ENCODE results near the gene SARM1. TPM values are rescaled to one million over a fixed set of nuclear protein-coding genes. Genes with fewer than 3 reads are reported as not detected.

SARM1 gene
- total RNA-seq, 4 donors from 2014 or later: 6.0 to 22.1 (median 9.5) TPM

- WGBS, 2 donors (ENCODE audit: low coverage in 1 of 2): 81 to 92% methylated on average over 2 to 10 of the region's 10 CpGs
- intact Hi-C loops (cut with DNase I; ENCODE audit: low total_unique reads): no loop called here
- no peaks in the 10 kb centered on the region for H3K27me3 ChIP-seq
- H3K27ac ChIP-seq: no peak overlapping the region
- in situ Hi-C loops (cut with MboI; ENCODE audit: low pct_ligation_motif_present in 1 of 4, low pct_unique_long_range_greater_than_20kb in 1 of 4, low sequenced_read_pairs in 3 of 4): no loop called here
- H3K9me3 ChIP-seq: no peaks in the 10 kb centered on the region
- H3K36me3 ChIP-seq: peaks cover 0 to 54% (median 28%) of the 10 kb centered on the region in 4 donors
- TF ChIP-seq POLR2AphosphoS5 (IDR thresholded peaks at IDR 0.05): no peak
- TF ChIP-seq POLR2A (IDR thresholded peaks at IDR 0.05): no peak
- no peak for TF ChIP-seq EP300 (IDR thresholded peaks at IDR 0.05; ENCODE audit: low read depth)
- TF ChIP-seq CTCF (IDR thresholded peaks at IDR 0.05): no peak
- no peak overlapping the region for H3K4me3 ChIP-seq
- H3K4me1 ChIP-seq: no peaks in the 10 kb centered on the region
- no peak for DNase-seq
Measured at GRCh38 chr17:28343491-28343932, 28.0 kb upstream of the SARM1 start.

- no peaks in the 10 kb centered on the region for H3K27me3 ChIP-seq
- no peaks in the 10 kb centered on the region for H3K4me1 ChIP-seq
- intact Hi-C loops (cut with DNase I; ENCODE audit: low total_unique reads): no loop called here
- no peak overlapping the region for H3K27ac ChIP-seq
- WGBS, 2 donors (ENCODE audit: low coverage in 1 of 2): 85 to 90% methylated on average over 2 to 9 of the region's 9 CpGs
- no peak overlapping the region for H3K4me3 ChIP-seq
- in situ Hi-C loops (cut with MboI; ENCODE audit: low pct_ligation_motif_present in 1 of 4, low pct_unique_long_range_greater_than_20kb in 1 of 4, low sequenced_read_pairs in 3 of 4): no loop called here
- no peak for DNase-seq
- no peaks in the 10 kb centered on the region for H3K9me3 ChIP-seq
- H3K36me3 ChIP-seq: peaks cover 0 to 55% (median 30%) of the 10 kb centered on the region in 4 donors
- TF ChIP-seq EP300 (IDR thresholded peaks at IDR 0.05; ENCODE audit: low read depth) (no peak), POLR2A (IDR thresholded peaks at IDR 0.05) (no peak), POLR2AphosphoS5 (IDR thresholded peaks at IDR 0.05) (no peak), CTCF (IDR thresholded peaks at IDR 0.05) (no peak)
Measured at GRCh38 chr17:28344011-28344410, 27.5 kb upstream of the SARM1 start.

- in situ Hi-C loops (cut with MboI; ENCODE audit: low pct_ligation_motif_present in 1 of 4, low pct_unique_long_range_greater_than_20kb in 1 of 4, low sequenced_read_pairs in 3 of 4): no loop called here
- H3K9me3 ChIP-seq: no peaks in the 10 kb centered on the region
- no peak for TF ChIP-seq POLR2A (IDR thresholded peaks at IDR 0.05)
- TF ChIP-seq POLR2AphosphoS5 (IDR thresholded peaks at IDR 0.05): no peak
- TF ChIP-seq CTCF (IDR thresholded peaks at IDR 0.05): no peak
- no peak for TF ChIP-seq EP300 (IDR thresholded peaks at IDR 0.05; ENCODE audit: low read depth)
- H3K4me1 ChIP-seq: no peaks in the 10 kb centered on the region
- intact Hi-C loops (cut with DNase I; ENCODE audit: low total_unique reads): no loop called here
- H3K27me3 ChIP-seq: no peaks in the 10 kb centered on the region
- peaks cover 0 to 55% (median 31%) of the 10 kb centered on the region in 4 donors for H3K36me3 ChIP-seq
- no peak overlapping the region for H3K27ac ChIP-seq
- no peak overlapping the region for H3K4me3 ChIP-seq
- 95 to 100% methylated on average over 3 to 19 of the region's 19 CpGs for WGBS, 2 donors (ENCODE audit: low coverage in 1 of 2)
- no peak for DNase-seq
Measured at GRCh38 chr17:28344435-28344901, 27.0 kb upstream of the SARM1 start.

- Histone ChIP-seq H3K36me3 (peaks cover 0 to 62% (median 30%) of the 10 kb centered on the region in 4 donors), H3K27ac (no peak overlapping the region), H3K4me1 (no peaks in the 10 kb centered on the region), H3K9me3 (no peaks in the 10 kb centered on the region), H3K27me3 (no peaks in the 10 kb centered on the region), H3K4me3 (no peak overlapping the region)
- in situ Hi-C loops (cut with MboI; ENCODE audit: low pct_ligation_motif_present in 1 of 4, low pct_unique_long_range_greater_than_20kb in 1 of 4, low sequenced_read_pairs in 3 of 4) (no loop called here), intact Hi-C loops (cut with DNase I; ENCODE audit: low total_unique reads) (no loop called here)
- TF ChIP-seq POLR2AphosphoS5 (IDR thresholded peaks at IDR 0.05): peak in 2 of 3 donors; percentile 5 to 28
- no peak for TF ChIP-seq EP300 (IDR thresholded peaks at IDR 0.05; ENCODE audit: low read depth)
- WGBS, 2 donors (ENCODE audit: low coverage in 1 of 2): 77 to 87% methylated on average over 3 to 13 of the region's 13 CpGs
- DNase-seq: no peak
Measured at GRCh38 chr17:28345419-28346198, 25.9 kb upstream of the SARM1 start.
